Activated T-helper 1 cell treated with anti-CD3 and anti-CD28 coated beads, Interleukin-12 subunit alpha, Interleukin-12 subunit beta, Interleukin-2, Interleukin-4 antibody, amounts not matched to agents 30 ng/mL and 10 ng/mL and 1 ng/mL, durations not matched to agents 14 hours and 24 hours and 36 hours (primary cell): ENCODE measurements around the gene INSYN2B. TPM values are rescaled to one million over a fixed set of nuclear protein-coding genes. Genes with fewer than 3 reads are reported as not detected.
"Not testable (repeated sequence)": the region's sequence is repeated elsewhere in the genome, so short reads cannot be mapped to it uniquely, and the experiment has no call there.

ENCODE experiments used
- DNase-seq: peaks from one replicate; pipeline ENCODE4 v3.0.0; 2021; ENCODE audit warnings: low spot score
- H3K27ac Mint-ChIP-seq: one replicate; pipeline ENCODE4 v1.8.0; 2021; ENCODE audit warnings: mild to moderate bottlenecking, mixed read lengths
- H3K27me3 Mint-ChIP-seq: one replicate; pipeline ENCODE4 v1.8.0; 2022; ENCODE audit warnings: mild to moderate bottlenecking, moderate library complexity, mixed read lengths; ENCODE audit not compliant: insufficient read depth
- H3K36me3 Mint-ChIP-seq: one replicate; pipeline ENCODE4 v1.8.0; 2021; ENCODE audit warnings: low read depth, mixed read lengths
- H3K4me1 Mint-ChIP-seq: one replicate; pipeline ENCODE4 v1.8.0; 2021; ENCODE audit warnings: low read depth, mixed read lengths
- H3K4me3 Mint-ChIP-seq: one replicate; pipeline ENCODE4 v1.8.0; 2021; ENCODE audit warnings: mild to moderate bottlenecking, moderate library complexity, mixed read lengths
- H3K9me3 Mint-ChIP-seq: one replicate; pipeline ENCODE4 v1.8.0; 2021; ENCODE audit warnings: mixed read lengths
- intact Hi-C: fragments of 100-400 bp; cut with micrococcal nuclease; formaldehyde crosslinking; loops from one replicate; pipeline ENCODE4 v1.15.1; 2024
- total RNA-seq: library from RNA; stranded (reverse); gene quantifications from 2 replicates; pipeline ENCODE4 v1.2.3, GENCODE V29; 2022

Gene INSYN2B
- total RNA-seq, 1 donor from 2014 or later = not detected

GRCh38 chr5:169848792-169849191 lies 131.5 kb downstream of the INSYN2B start:
- Mint-ChIP-seq H3K27me3 (no peaks in the 10 kb centered on the region), H3K4me1 (peaks cover 15% of the 10 kb centered on the region), H3K4me3 (no peak overlapping the region), H3K9me3 (peaks cover 42% of the 10 kb centered on the region), H3K36me3 (peaks cover 77% of the 10 kb centered on the region), H3K27ac (no peak overlapping the region)
- intact Hi-C loops = no loop called here
- no peak for DNase-seq

- intact Hi-C loops = no loop called here
- Mint-ChIP-seq H3K27me3 (no peaks in the 10 kb centered on the region), H3K36me3 (peaks cover 76% of the 10 kb centered on the region), H3K9me3 (peaks cover 41% of the 10 kb centered on the region), H3K4me3 (no peak overlapping the region), H3K27ac (no peak overlapping the region), H3K4me1 (peaks cover 14% of the 10 kb centered on the region)
- DNase-seq = no peak
Observed at GRCh38 chr5:169848271-169848670, 132.0 kb downstream of the INSYN2B start.

GRCh38 chr5:169847519-169847918 lies 132.8 kb downstream of the INSYN2B start:
- H3K36me3 Mint-ChIP-seq = peaks cover 75% of the 10 kb centered on the region
- no peak overlapping the region for H3K4me3 Mint-ChIP-seq
- no peak overlapping the region for H3K27ac Mint-ChIP-seq
- H3K4me1 Mint-ChIP-seq = peaks cover 9% of the 10 kb centered on the region
- H3K27me3 Mint-ChIP-seq = no peaks in the 10 kb centered on the region
- no peak for DNase-seq
- peaks cover 34% of the 10 kb centered on the region for H3K9me3 Mint-ChIP-seq
- intact Hi-C loops = no loop called here

- Mint-ChIP-seq H3K27ac (no peak overlapping the region), H3K36me3 (peaks cover 61% of the 10 kb centered on the region), H3K4me1 (peaks cover 22% of the 10 kb centered on the region), H3K27me3 (no peaks in the 10 kb centered on the region), H3K9me3 (no peaks in the 10 kb centered on the region), H3K4me3 (no peak overlapping the region)
- DNase-seq = no peak
- intact Hi-C loops = no loop called here
Observed at GRCh38 chr5:169842699-169843098, 137.6 kb downstream of the INSYN2B start.

GRCh38 chr5:169840405-169840804 lies 139.9 kb downstream of the INSYN2B start:
- Mint-ChIP-seq H3K36me3 (peaks cover 55% of the 10 kb centered on the region), H3K9me3 (no peaks in the 10 kb centered on the region), H3K4me3 (no peak overlapping the region), H3K4me1 (peaks cover 22% of the 10 kb centered on the region), H3K27me3 (no peaks in the 10 kb centered on the region), H3K27ac (no peak overlapping the region)
- intact Hi-C loops = no loop called here
- no peak for DNase-seq

GRCh38 chr5:169838688-169839087 lies 141.6 kb downstream of the INSYN2B start:
- H3K4me1 Mint-ChIP-seq = peaks cover 21% of the 10 kb centered on the region
- no peaks in the 10 kb centered on the region for H3K9me3 Mint-ChIP-seq
- no peak overlapping the region for H3K27ac Mint-ChIP-seq
- H3K4me3 Mint-ChIP-seq = no peak overlapping the region
- no peak for DNase-seq
- intact Hi-C loops = no loop called here
- peaks cover 44% of the 10 kb centered on the region for H3K36me3 Mint-ChIP-seq
- H3K27me3 Mint-ChIP-seq = no peaks in the 10 kb centered on the region

GRCh38 chr5:169837686-169838085 lies 142.6 kb downstream of the INSYN2B start:
- no peaks in the 10 kb centered on the region for H3K9me3 Mint-ChIP-seq
- peaks cover 41% of the 10 kb centered on the region for H3K36me3 Mint-ChIP-seq
- H3K4me1 Mint-ChIP-seq = peaks cover 32% of the 10 kb centered on the region
- no peak overlapping the region for H3K4me3 Mint-ChIP-seq
- DNase-seq = no peak
- H3K27me3 Mint-ChIP-seq = no peaks in the 10 kb centered on the region
- intact Hi-C loops = no loop called here
- peak overlapping the region; percentile 2 for H3K27ac Mint-ChIP-seq

- no peaks in the 10 kb centered on the region for H3K27me3 Mint-ChIP-seq
- H3K27ac Mint-ChIP-seq = no peak overlapping the region
- H3K4me3 Mint-ChIP-seq = no peak overlapping the region
- no peak for DNase-seq
- H3K9me3 Mint-ChIP-seq = no peaks in the 10 kb centered on the region
- peaks cover 39% of the 10 kb centered on the region for H3K4me1 Mint-ChIP-seq
- intact Hi-C loops = no loop called here
- peaks cover 36% of the 10 kb centered on the region for H3K36me3 Mint-ChIP-seq
Observed at GRCh38 chr5:169836835-169837536, 143.3 kb downstream of the INSYN2B start.

GRCh38 chr5:169834540-169834939 lies 145.8 kb downstream of the INSYN2B start:
- intact Hi-C loops = not testable (repeated sequence)

GRCh38 chr5:169833681-169834292 lies 146.5 kb downstream of the INSYN2B start:
- H3K4me1 Mint-ChIP-seq = peaks cover 51% of the 10 kb centered on the region
- peaks cover 23% of the 10 kb centered on the region for H3K36me3 Mint-ChIP-seq
- DNase-seq, H3K27me3 Mint-ChIP-seq, intact Hi-C loops, H3K9me3 Mint-ChIP-seq, H3K4me3 Mint-ChIP-seq: not testable (repeated sequence)
- H3K27ac Mint-ChIP-seq = peak overlapping the region; percentile 37

More at GRCh38 chr5:169834540-169834939, 145.8 kb downstream of the INSYN2B start:
- H3K4me1 Mint-ChIP-seq = peaks cover 51% of the 10 kb centered on the region
- peak overlapping the region; percentile 81 for H3K27ac Mint-ChIP-seq
- not testable (repeated sequence) for H3K27me3 Mint-ChIP-seq, DNase-seq, H3K4me3 Mint-ChIP-seq, H3K9me3 Mint-ChIP-seq
- H3K36me3 Mint-ChIP-seq = peaks cover 21% of the 10 kb centered on the region

GRCh38 chr5:169832845-169833244 lies 147.4 kb downstream of the INSYN2B start:
- intact Hi-C loops = no loop called here
- Mint-ChIP-seq H3K9me3 (no peaks in the 10 kb centered on the region), H3K4me3 (no peak overlapping the region), H3K4me1 (peaks cover 51% of the 10 kb centered on the region), H3K27ac (peak overlapping the region; percentile 62), H3K36me3 (peaks cover 23% of the 10 kb centered on the region), H3K27me3 (no peaks in the 10 kb centered on the region)
- DNase-seq = no peak

- DNase-seq = no peak
- Mint-ChIP-seq H3K9me3 (no peaks in the 10 kb centered on the region), H3K4me1 (peaks cover 55% of the 10 kb centered on the region), H3K27ac (peak overlapping the region; percentile 62), H3K4me3 (no peak overlapping the region), H3K27me3 (no peaks in the 10 kb centered on the region), H3K36me3 (peaks cover 24% of the 10 kb centered on the region)
- intact Hi-C loops = no loop called here
Observed at GRCh38 chr5:169832304-169832703, 148.0 kb downstream of the INSYN2B start.

- Mint-ChIP-seq H3K27ac (no peak overlapping the region), H3K27me3 (no peaks in the 10 kb centered on the region), H3K4me1 (peaks cover 58% of the 10 kb centered on the region), H3K9me3 (no peaks in the 10 kb centered on the region), H3K36me3 (peaks cover 23% of the 10 kb centered on the region), H3K4me3 (no peak overlapping the region)
- no peak for DNase-seq
- intact Hi-C loops = no loop called here
Observed at GRCh38 chr5:169831331-169831730, 149.0 kb downstream of the INSYN2B start.
